ENCODE results near the gene PEAK1. TPM values are rescaled to one million over a fixed set of nuclear protein-coding genes. Genes with fewer than 3 reads are reported as not detected.
"Not testable (repeated sequence)": the region's sequence is repeated elsewhere in the genome, so short reads cannot be mapped to it uniquely, and the experiment has no call there.

PEAK1 gene
- total RNA-seq, 1 experiment from 2014 or later, result 21.2 TPM

DNA sequence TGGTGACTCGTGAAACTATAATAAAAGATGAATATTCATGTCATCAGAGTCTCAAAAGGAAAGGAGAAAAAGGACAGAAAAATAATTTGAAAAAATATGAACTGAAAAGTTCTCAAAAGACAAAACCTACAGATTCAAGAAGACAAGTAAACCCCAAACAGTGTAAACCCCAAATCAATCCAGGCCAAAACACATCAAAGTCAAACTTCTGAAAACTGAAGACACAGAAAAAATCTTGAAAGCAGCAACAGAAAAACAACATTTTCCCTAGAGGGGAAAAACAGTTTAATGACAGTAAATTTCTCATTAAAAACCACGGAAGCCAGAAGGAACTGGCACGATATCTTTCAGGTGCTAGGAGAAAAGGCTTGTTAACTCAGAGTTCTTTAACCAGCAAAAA lies 143.8 kb downstream of the PEAK1 start:
- no peak overlapping the region for H4K91ac ChIP-seq (ENCODE audit: insufficient read length, low read depth, low read length)
- no peaks in the 10 kb centered on the region for H4K20me1 ChIP-seq (ENCODE audit: control insufficient read depth, insufficient read depth, insufficient read length)
- H4K8ac ChIP-seq (replicated peaks; ENCODE audit: insufficient read length, low read depth, low read length), result no peak overlapping the region
- TF ChIP-seq, protein P1, sequence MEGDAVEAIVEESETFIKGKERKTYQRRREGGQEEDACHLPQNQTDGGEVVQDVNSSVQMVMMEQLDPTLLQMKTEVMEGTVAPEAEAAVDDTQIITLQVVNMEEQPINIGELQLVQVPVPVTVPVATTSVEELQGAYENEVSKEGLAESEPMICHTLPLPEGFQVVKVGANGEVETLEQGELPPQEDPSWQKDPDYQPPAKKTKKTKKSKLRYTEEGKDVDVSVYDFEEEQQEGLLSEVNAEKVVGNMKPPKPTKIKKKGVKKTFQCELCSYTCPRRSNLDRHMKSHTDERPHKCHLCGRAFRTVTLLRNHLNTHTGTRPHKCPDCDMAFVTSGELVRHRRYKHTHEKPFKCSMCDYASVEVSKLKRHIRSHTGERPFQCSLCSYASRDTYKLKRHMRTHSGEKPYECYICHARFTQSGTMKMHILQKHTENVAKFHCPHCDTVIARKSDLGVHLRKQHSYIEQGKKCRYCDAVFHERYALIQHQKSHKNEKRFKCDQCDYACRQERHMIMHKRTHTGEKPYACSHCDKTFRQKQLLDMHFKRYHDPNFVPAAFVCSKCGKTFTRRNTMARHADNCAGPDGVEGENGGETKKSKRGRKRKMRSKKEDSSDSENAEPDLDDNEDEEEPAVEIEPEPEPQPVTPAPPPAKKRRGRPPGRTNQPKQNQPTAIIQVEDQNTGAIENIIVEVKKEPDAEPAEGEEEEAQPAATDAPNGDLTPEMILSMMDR (conservative IDR thresholded peaks at IDR 0.05), result no peak
- H2BK15ac ChIP-seq (ENCODE audit: low read depth, low read length), result no peak overlapping the region
- H3K4me3 Mint-ChIP-seq, result no peak overlapping the region
- H3K79me2 ChIP-seq (ENCODE audit: insufficient read depth, low read length), result no peaks in the 10 kb centered on the region
- H2BK20ac ChIP-seq (ENCODE audit: low read depth, low read length, poor library complexity, severe bottlenecking), result no peak overlapping the region
- no peak overlapping the region for H2AK5ac ChIP-seq (ENCODE audit: insufficient read length, low read length)
- peaks cover 0 to 3% of the 10 kb centered on the region in 2 experiments; a peak in 2 of 5 replicates for H3K9me3 Mint-ChIP-seq
- H3K23ac ChIP-seq (ENCODE audit: insufficient read length, low read depth, low read length), result no peak overlapping the region
- H3K56ac ChIP-seq (ENCODE audit: insufficient read length, low read depth, low read length), result no peak overlapping the region
- no peak overlapping the region for H3T11ph ChIP-seq (ENCODE audit: low read length)
- no peak overlapping the region for H2BK120ac ChIP-seq (ENCODE audit: low read depth, low read length, poor library complexity, severe bottlenecking)
- no peaks in the 10 kb centered on the region for H3K79me1 ChIP-seq (ENCODE audit: insufficient read depth, low read depth, low read length, poor library complexity, severe bottlenecking)
- no peak overlapping the region for H2BK5ac ChIP-seq (ENCODE audit: insufficient read length, low read length)
- no peaks in the 10 kb centered on the region for H3K27me3 Mint-ChIP-seq (ENCODE audit: low read depth)
- H3K9me3 ChIP-seq (ENCODE audit: control insufficient read depth, low read depth, low read length), result no peaks in the 10 kb centered on the region
- no peak overlapping the region for H3K14ac ChIP-seq (ENCODE audit: insufficient read depth, low read length)
- no peaks in the 10 kb centered on the region for H3K4me1 ChIP-seq (ENCODE audit: insufficient read depth, low read length)
- H3K18ac ChIP-seq (ENCODE audit: insufficient read length, low read depth, low read length), result no peak overlapping the region
- H3K36me3 Mint-ChIP-seq (ENCODE audit: insufficient read depth in 1 of 3, low read depth in 3 of 3), result peaks cover 0 to 22% (median 9%) of the 10 kb centered on the region in 3 experiments; a peak in 6 of 7 replicates
- H3K27ac ChIP-seq (ENCODE audit: insufficient read length, low read depth, low read length), result no peak overlapping the region
- WGBS (ENCODE audit: extremely low coverage, insufficient read length, low lambda C conversion rate), result no CpG with 5 or more reads among the region's 3 CpGs
- no peak for DNase-seq
- no peak overlapping the region for H2BK12ac ChIP-seq (ENCODE audit: insufficient read length, low read depth, low read length)
- H2AFZ ChIP-seq (ENCODE audit: low read length), result no peak overlapping the region
- no peaks in the 10 kb centered on the region for H3K27me3 ChIP-seq (ENCODE audit: insufficient read depth, low read length)
- H3K4me1 Mint-ChIP-seq, result peaks cover 0 to 2% of the 10 kb centered on the region in 2 experiments; a peak in 1 of 4 replicates
- no peaks in the 10 kb centered on the region for H3K23me2 ChIP-seq (ENCODE audit: insufficient read length, low read depth, low read length, poor library complexity, severe bottlenecking)
- no peak overlapping the region for H3K4ac ChIP-seq (ENCODE audit: low read depth, low read length)
- no peak overlapping the region for H3K9ac ChIP-seq (ENCODE audit: extremely low read depth, insufficient read length, low read length)
- peak overlapping the region in 1 of 3 experiments; percentile 33; a peak in 1 of 7 replicates for H3K27ac Mint-ChIP-seq
- no peak overlapping the region for H4K5ac ChIP-seq (ENCODE audit: insufficient read length, low read depth, low read length)
- no peak overlapping the region for H3K4me2 ChIP-seq (ENCODE audit: insufficient read depth, insufficient read length, low read length)

DNA sequence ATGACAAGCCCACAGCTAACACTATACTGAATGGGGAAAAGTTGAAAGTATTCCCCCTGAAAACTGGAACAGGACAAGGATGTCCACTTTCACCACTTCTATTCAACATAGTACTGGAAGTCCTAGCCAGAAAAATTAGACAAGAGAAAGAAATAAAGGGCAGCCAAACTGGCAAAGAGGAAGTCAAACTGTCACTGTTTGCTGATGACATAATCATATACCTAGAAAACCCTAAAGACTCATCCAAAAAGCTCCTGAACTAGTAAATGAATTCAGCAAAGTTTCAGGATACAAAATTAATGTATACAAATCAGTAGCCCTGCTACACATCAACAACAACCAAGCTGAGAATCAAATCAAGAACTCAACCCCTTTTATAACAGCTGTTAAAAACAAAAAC lies 146.8 kb downstream of the PEAK1 start:
- H3K27me3 Mint-ChIP-seq (ENCODE audit: low read depth); H4K5ac ChIP-seq (ENCODE audit: insufficient read length, low read depth, low read length); H3K9me3 ChIP-seq (ENCODE audit: control insufficient read depth, low read depth, low read length); H4K20me1 ChIP-seq (ENCODE audit: control insufficient read depth, insufficient read depth, insufficient read length); H3K27ac Mint-ChIP-seq; H2BK20ac ChIP-seq (ENCODE audit: low read depth, low read length, poor library complexity, severe bottlenecking); H2BK120ac ChIP-seq (ENCODE audit: low read depth, low read length, poor library complexity, severe bottlenecking); H3K4me1 Mint-ChIP-seq; H3K4me3 Mint-ChIP-seq; H3K23me2 ChIP-seq (ENCODE audit: insufficient read length, low read depth, low read length, poor library complexity, severe bottlenecking); H3K4ac ChIP-seq (ENCODE audit: low read depth, low read length); H3K79me2 ChIP-seq (ENCODE audit: insufficient read depth, low read length); H3K56ac ChIP-seq (ENCODE audit: insufficient read length, low read depth, low read length); H3K23ac ChIP-seq (ENCODE audit: insufficient read length, low read depth, low read length); H4K91ac ChIP-seq (ENCODE audit: insufficient read length, low read depth, low read length); H3K27ac ChIP-seq (ENCODE audit: insufficient read length, low read depth, low read length); H3K14ac ChIP-seq (ENCODE audit: insufficient read depth, low read length); H3K9ac ChIP-seq (ENCODE audit: extremely low read depth, insufficient read length, low read length); H2BK15ac ChIP-seq (ENCODE audit: low read depth, low read length); H3K9me3 Mint-ChIP-seq; H3K79me1 ChIP-seq (ENCODE audit: insufficient read depth, low read depth, low read length, poor library complexity, severe bottlenecking); H2AFZ ChIP-seq (ENCODE audit: low read length); H3T11ph ChIP-seq (ENCODE audit: low read length); H3K4me2 ChIP-seq (ENCODE audit: insufficient read depth, insufficient read length, low read length); H2BK5ac ChIP-seq (ENCODE audit: insufficient read length, low read length); DNase-seq; H3K27me3 ChIP-seq (ENCODE audit: insufficient read depth, low read length); H4K8ac ChIP-seq (replicated peaks; ENCODE audit: insufficient read length, low read depth, low read length); H2AK5ac ChIP-seq (ENCODE audit: insufficient read length, low read length); H3K4me1 ChIP-seq (ENCODE audit: insufficient read depth, low read length); H2BK12ac ChIP-seq (ENCODE audit: insufficient read length, low read depth, low read length); H3K18ac ChIP-seq (ENCODE audit: insufficient read length, low read depth, low read length): not testable (repeated sequence)
- H3K36me3 Mint-ChIP-seq (ENCODE audit: insufficient read depth in 1 of 3, low read depth in 3 of 3), result peaks cover 8 to 27% (median 14%) of the 10 kb centered on the region in 3 experiments

Data from H9 (cell line).